Measurements from ENCODE around the gene ARHGEF37. TPM values are rescaled to one million over a fixed set of nuclear protein-coding genes. Genes with fewer than 3 reads are reported as not detected.
"Not testable (repeated sequence)": the region's sequence is repeated elsewhere in the genome, so short reads cannot be mapped to it uniquely, and the experiment has no call there.

ARHGEF37 gene, protein sequence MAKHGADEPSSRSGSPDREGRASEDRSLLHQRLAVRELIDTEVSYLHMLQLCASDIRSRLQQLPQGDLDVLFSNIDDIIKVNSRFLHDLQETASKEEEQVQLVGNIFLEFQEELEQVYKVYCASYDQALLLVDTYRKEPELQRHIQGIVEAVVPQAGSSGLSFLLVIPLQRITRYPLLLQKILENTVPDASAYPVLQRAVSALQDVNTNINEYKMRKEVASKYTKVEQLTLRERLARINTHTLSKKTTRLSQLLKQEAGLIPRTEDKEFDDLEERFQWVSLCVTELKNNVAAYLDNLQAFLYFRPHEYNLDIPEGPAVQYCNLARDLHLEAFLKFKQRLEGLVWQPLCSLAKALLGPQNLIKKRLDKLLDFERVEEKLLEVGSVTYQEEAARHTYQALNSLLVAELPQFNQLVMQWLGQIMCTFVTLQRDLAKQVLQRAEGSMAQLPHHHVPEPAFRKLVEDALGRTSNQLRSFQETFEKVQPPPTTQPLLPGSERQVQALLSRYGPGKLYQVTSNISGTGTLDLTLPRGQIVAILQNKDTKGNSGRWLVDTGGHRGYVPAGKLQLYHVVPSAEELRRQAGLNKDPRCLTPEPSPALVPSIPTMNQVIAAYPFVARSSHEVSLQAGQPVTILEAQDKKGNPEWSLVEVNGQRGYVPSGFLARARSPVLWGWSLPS
- 0.25 and 0.32 TPM in 2 replicates for total RNA-seq (2014; rRNA removed; shearing (Covaris generic))

DNA sequence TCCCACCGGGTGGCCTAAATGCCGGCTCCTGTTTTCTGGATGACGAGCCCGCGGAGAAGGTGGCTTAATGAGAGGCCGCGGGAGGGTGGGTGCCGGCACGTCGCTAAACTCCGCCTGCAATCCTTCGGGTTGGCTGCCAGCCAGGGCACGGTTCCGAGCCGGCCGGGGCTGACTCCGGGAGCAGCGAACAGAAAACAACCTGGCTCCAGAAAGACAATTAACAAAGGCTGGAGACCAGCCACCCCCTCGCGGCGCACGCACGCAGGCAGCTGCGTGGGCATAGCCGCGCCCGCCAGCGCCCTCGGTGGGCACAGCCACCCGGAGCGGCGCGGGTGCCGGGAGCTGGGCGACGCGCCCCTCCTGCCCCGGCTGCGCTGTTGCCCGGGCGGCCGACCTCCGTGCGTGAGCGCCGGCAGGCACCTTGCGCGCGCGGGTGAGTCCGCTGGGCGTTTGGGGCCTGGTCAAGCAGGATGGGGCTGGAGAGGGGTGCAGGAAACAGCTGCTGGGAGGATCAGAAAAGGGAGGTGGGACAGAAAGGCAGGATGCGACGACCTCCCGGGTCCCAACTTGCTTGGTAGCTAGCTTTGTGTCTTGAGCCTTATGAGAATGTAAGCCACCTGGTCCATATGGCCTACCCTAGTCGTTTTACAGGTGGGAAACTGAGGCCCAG is at the start of gene ARHGEF37:
Gene ARHGEF37, plus strand, starts transcription at position 307 of the 670 bp plus-strand sequence. CDS start 16,272 bp downstream, outside the sequence.
- peak within 1 kb of the TSS; percentile 52 for H3K4me3 ChIP-seq
- peak; percentile 59 to 77 for DNase-seq (ENCODE audit: low read depth in 1 of 2, low spot score in 2 of 2)
- no peaks in the 10 kb centered on the region for H3K27me3 ChIP-seq (replicated peaks)
- H3K9me3 ChIP-seq (replicated peaks): peaks cover 4% of the 10 kb centered on the region; the same call in 1 of the 2 replicates
- peaks cover 15% of the 10 kb centered on the region for H3K4me1 ChIP-seq (replicated peaks)
- H3K36me3 ChIP-seq: no peaks in the 10 kb centered on the region
- no peak within 1 kb of the TSS for H3K27ac ChIP-seq

DNA sequence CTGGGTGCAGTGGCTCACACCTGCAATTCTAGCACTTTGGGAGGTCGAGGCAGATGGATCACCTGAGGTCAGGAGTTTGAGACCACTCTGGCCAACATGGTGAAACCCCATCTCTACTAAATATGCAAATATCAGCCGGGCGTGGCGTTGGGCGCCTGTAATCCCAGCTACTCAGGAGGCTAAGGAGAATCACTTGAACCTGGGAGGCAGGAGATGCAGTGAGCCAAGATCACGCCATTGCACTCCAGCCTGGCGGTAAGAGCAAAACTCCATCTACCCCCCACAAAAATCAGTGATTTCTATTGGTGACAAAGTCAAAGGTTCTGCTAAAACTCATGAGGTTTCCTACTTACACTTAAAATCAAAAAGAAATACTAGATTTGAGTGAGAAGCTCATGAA is 48.9 kb upstream of the ARHGEF37 start:
- Histone ChIP-seq H3K4me1 (replicated peaks) (peaks cover 15% of the 10 kb centered on the region), H3K9me3 (replicated peaks) (no peaks in the 10 kb centered on the region), H3K4me3 (no peak overlapping the region), H3K36me3 (peaks cover 70% of the 10 kb centered on the region), H3K27me3 (replicated peaks) (no peaks in the 10 kb centered on the region), H3K27ac (no peak overlapping the region)
- DNase-seq (ENCODE audit: low read depth in 1 of 2, low spot score in 2 of 2): no peak

DNA sequence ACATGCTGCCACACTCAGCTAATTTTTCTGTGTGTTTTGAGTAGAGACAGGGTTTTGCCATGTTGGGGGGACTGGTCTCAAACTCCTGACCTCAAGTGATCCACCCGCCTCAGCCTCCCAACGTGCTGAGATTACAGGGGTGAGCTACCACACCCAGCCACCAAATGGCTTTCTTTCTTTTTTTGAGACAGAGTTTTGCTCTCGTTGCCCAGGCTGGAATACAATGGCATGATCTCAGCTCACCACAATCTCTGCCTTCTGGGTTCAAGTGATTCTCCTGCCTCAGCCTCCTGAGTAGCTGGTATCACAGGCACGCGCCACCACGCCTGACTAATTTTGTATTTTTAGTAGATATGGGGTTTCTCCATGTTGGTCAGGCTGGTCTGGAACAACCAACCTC is 45.5 kb upstream of the ARHGEF37 start:
- not testable (repeated sequence) for DNase-seq (ENCODE audit: low read depth in 1 of 2, low spot score in 2 of 2); H3K27me3 ChIP-seq (replicated peaks); H3K9me3 ChIP-seq (replicated peaks); H3K4me3 ChIP-seq; H3K27ac ChIP-seq
- Histone ChIP-seq H3K4me1 (replicated peaks) (peaks cover 23% of the 10 kb centered on the region), H3K36me3 (peaks cover 68% of the 10 kb centered on the region)

DNA sequence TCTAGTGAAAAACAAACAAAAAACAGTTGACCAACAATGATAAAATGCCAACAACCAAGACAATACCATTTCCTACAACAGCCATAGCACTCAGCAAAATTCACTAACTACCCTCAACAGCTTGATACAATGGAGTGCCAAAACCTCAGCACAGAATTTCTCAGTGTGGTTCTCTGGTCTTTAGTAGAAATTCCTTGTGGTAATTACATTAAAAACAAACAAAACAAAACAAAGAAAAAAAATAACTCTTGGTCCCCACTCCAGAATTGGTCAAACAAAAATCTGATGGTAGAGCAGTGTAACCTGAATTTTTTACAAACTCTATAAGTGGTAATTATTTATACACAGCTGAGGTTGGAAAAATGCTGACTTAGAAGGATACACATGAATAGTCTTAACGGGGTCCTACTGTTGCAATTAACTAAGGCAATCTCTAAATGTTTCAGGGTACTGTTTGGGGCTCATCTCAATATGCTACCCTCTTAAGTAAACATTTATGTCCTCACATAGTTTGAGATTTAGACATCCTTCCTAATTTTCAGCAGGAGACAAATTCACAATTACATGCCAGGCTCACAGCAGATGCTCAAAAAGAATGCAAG is 43.8 kb upstream of the ARHGEF37 start:
- Histone ChIP-seq H3K36me3 (peaks cover 70% of the 10 kb centered on the region), H3K4me3 (no peak overlapping the region), H3K27ac (no peak overlapping the region), H3K27me3 (replicated peaks) (no peaks in the 10 kb centered on the region), H3K9me3 (replicated peaks) (no peaks in the 10 kb centered on the region), H3K4me1 (replicated peaks) (peaks cover 23% of the 10 kb centered on the region)
- DNase-seq (ENCODE audit: low read depth in 1 of 2, low spot score in 2 of 2): peak in 1 of 2 experiments; percentile 86

DNA sequence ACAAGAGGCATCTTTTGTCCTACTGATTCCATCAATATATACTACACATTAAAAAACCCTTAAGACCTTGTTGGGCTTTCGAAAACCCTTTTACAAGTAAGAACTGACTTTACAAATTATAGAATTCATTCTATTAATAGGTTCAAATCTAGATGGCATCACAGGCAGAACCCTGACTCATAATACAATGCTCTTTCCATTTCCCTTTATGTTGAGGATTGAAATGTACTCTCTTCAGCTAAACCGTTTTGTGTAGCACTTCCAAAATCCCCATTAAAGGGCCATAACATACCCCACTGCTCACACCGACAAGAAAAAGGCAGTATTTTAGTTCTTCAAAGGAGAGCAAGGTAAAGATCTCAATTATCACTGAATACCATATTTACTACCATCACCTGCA is 41.2 kb upstream of the ARHGEF37 start:
- Histone ChIP-seq H3K4me1 (replicated peaks) (peaks cover 23% of the 10 kb centered on the region), H3K4me3 (no peak overlapping the region), H3K27ac (no peak overlapping the region), H3K27me3 (replicated peaks) (no peaks in the 10 kb centered on the region), H3K36me3 (peaks cover 74% of the 10 kb centered on the region), H3K9me3 (replicated peaks) (no peaks in the 10 kb centered on the region)
- DNase-seq (ENCODE audit: low read depth in 1 of 2, low spot score in 2 of 2): no peak

DNA sequence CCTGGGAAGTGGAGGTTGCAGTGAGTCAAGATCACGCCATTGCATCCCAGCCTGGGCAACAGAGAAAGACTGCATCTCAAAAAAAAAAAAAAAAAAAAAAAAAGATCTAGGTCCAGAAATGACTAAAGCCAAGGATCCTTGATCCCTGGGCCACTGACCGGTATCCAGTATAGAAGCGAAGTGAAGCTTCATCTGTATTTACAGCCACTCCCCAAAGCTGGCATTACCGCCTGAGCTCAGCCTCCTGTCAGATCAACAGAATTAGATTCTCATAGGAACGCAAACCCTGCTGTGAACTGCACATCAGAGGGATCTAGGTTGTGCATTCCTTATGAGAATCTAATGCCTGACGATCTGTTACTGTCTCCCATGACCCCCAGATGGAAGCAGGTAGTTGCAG is 39.4 kb upstream of the ARHGEF37 start:
- no peak overlapping the region for H3K27ac ChIP-seq
- H3K4me3 ChIP-seq: no peak overlapping the region
- no peaks in the 10 kb centered on the region for H3K27me3 ChIP-seq (replicated peaks)
- no peak for DNase-seq (ENCODE audit: low read depth in 1 of 2, low spot score in 2 of 2)
- no peaks in the 10 kb centered on the region for H3K9me3 ChIP-seq (replicated peaks)
- peaks cover 74% of the 10 kb centered on the region for H3K36me3 ChIP-seq
- peaks cover 14% of the 10 kb centered on the region for H3K4me1 ChIP-seq (replicated peaks)

DNA sequence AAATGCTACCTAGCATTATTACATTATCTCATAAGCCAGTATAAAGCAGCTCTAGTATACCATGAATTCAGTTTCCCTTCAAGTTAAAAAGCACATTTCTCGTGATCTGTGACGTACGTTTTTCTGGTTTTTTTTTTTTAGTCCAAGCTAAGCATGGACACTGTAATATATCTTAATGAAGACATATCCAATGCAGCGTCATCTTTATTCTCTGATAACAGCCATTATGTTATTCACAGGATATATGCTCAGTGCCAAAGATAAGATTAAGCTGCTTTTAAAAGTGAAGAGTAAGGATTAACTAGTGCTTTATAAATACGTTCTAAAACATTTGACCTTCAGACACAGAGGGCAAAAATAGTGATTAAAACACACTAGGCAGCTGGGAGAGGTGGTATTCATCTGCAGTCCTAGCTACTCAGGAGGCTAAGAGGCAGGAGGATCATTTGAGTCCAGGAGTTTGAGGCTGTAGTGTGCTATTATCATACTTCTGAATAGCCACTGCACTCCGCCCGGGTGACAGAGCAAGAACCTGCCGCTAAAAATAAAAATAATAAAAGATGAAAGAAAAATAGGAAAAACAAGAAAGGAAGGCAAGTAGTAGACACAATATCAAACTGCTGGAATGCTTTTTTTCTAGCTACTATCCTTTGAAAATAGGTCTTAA is 37.8 kb upstream of the ARHGEF37 start:
- Histone ChIP-seq H3K36me3 (peaks cover 79% of the 10 kb centered on the region), H3K27ac (no peak overlapping the region), H3K4me3 (no peak overlapping the region), H3K27me3 (replicated peaks) (no peaks in the 10 kb centered on the region), H3K9me3 (replicated peaks) (no peaks in the 10 kb centered on the region), H3K4me1 (replicated peaks) (peaks cover 13% of the 10 kb centered on the region)
- DNase-seq (ENCODE audit: low read depth in 1 of 2, low spot score in 2 of 2): no peak

DNA sequence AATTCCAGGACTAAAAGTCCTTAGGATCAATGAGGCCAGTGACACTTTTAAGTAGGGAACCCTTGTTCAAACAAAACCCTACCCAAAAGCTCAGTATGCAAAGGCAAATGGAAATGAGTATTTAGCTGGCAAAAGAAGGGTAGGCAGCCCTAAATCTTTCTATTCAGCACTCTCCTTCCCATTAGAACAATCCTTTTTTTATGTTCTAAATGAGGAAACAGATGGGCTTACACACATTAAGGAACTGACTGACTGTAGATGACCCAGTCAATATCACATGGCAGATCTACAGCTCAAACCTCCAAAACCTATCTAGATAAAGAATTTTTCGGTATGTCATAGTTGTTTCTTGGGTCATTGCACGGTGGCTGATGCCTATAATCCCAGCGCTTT is 37.3 kb upstream of the ARHGEF37 start:
- Histone ChIP-seq H3K36me3 (peaks cover 81% of the 10 kb centered on the region), H3K4me1 (replicated peaks) (peaks cover 19% of the 10 kb centered on the region), H3K27ac (no peak overlapping the region)

DNA sequence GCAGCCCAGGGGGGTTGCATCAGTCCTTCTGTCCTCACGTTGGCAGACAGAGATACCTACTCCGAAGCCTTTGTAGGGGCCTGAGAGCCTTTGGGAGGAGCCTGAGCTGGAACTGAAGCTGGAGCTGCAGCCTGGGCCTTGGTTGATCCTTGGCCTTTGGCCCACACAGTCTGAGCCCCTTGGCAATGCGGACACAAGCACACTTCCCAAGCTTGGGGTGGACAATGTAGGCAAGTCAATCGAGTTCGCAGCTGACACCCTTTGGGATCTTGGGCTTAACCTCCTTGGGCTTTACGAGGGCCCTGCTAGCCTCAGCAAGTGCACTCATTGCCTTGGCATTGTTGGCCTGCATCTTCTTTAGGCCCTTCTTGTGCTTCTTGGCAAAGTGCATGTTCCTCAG is 36.0 kb upstream of the ARHGEF37 start:
- Histone ChIP-seq H3K4me1 (replicated peaks) (peaks cover 21% of the 10 kb centered on the region), H3K4me3 (no peak overlapping the region), H3K9me3 (replicated peaks) (no peaks in the 10 kb centered on the region), H3K36me3 (peaks cover 84% of the 10 kb centered on the region), H3K27ac (no peak overlapping the region), H3K27me3 (replicated peaks) (no peaks in the 10 kb centered on the region)
- no peak for DNase-seq (ENCODE audit: low read depth in 1 of 2, low spot score in 2 of 2)

More for the DNA sequence above, 37.3 kb upstream of the ARHGEF37 start:
- no peak for DNase-seq (ENCODE audit: low read depth in 1 of 2, low spot score in 2 of 2)
- Histone ChIP-seq H3K4me3 (no peak overlapping the region), H3K27me3 (replicated peaks) (no peaks in the 10 kb centered on the region), H3K9me3 (replicated peaks) (no peaks in the 10 kb centered on the region)

DNA sequence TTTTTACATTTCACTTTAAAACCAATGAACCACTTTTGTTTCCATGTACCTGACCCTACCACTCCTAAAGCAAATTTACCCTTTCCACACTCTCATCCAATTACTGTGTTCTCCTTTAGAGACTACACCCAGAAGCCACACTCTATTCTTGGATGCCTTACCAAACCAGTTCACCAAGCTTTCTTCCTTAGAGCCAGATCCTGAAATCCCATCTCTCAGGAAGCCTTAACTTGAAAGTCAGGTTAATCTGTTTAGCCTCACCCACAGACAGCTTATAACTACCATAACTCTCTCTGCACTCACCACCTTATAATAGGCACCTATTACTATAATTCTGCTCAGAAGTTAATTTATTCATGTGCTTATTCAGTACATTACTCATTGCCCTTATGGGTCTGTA is 34.3 kb upstream of the ARHGEF37 start:
- Histone ChIP-seq H3K27me3 (replicated peaks) (no peaks in the 10 kb centered on the region), H3K27ac (no peak overlapping the region), H3K4me3 (no peak overlapping the region), H3K4me1 (replicated peaks) (peaks cover 21% of the 10 kb centered on the region), H3K36me3 (peaks cover 84% of the 10 kb centered on the region), H3K9me3 (replicated peaks) (no peaks in the 10 kb centered on the region)
- no peak for DNase-seq (ENCODE audit: low read depth in 1 of 2, low spot score in 2 of 2)

DNA sequence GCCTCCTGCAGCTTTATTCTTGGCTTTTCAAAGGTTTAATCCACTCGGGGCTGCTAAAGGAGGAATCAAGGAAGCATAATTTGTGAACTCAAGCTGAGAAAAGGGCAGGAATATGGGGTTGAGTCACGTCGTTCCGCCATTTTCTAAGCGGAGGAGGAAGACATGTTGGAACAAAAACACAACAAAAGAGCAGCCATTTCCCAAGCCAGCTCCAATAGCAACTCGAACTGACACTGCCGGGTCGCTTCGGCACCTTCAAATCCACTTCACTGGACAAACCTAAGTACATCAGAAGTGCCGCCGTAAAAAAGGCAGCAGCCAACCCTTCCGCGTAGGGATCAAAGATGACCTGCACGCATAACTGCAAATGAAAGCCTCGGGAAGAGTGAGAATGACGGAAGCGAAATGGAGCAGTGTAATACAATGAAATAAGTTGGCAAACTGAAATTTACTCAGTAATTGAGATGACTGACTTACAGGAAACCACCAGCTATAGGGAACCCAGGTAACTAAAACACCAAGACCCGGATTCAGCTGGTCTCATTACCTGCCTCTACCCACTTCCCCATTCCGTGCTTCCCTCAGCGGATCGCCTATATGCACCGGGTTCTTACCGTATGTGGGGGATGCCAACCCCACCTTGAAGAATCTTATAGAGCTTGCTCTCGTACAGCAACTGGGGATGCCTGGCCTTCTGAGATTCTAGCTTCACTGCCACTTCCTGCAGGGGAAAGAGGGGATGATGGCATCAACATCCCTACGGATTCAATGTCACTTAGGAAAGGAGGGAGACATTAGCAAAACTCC is 31.6 kb upstream of the ARHGEF37 start:
- H3K36me3 ChIP-seq: peaks cover 64% of the 10 kb centered on the region
- peaks cover 21% of the 10 kb centered on the region for H3K4me1 ChIP-seq (replicated peaks)
- peak overlapping the region; percentile 84 for H3K27ac ChIP-seq
- no peaks in the 10 kb centered on the region for H3K27me3 ChIP-seq (replicated peaks)
- no peaks in the 10 kb centered on the region for H3K9me3 ChIP-seq (replicated peaks)
- DNase-seq (ENCODE audit: low read depth in 1 of 2, low spot score in 2 of 2): peak in 1 of 2 experiments; percentile 66
- peak overlapping the region; percentile 74 for H3K4me3 ChIP-seq

DNA sequence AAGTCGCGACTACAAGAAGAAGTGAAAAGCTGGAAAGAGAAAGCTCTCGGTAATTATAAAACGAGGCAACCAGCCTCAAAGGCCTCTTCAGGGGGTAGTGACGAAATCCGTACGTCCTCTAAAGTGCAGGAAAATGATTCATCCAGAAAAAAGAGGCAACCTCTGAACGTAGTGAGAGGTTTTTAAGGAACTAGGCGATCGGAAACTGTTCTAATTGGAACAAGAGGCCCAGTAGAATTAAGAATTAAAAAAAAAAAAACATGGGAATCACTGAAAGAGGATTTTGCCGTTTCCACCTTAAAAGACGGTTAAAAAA is 31.1 kb upstream of the ARHGEF37 start:
- Histone ChIP-seq H3K4me3 (peak overlapping the region; percentile 74), H3K27ac (peak overlapping the region; percentile 84), H3K27me3 (replicated peaks) (no peaks in the 10 kb centered on the region), H3K4me1 (replicated peaks) (peaks cover 21% of the 10 kb centered on the region), H3K36me3 (peaks cover 58% of the 10 kb centered on the region), H3K9me3 (replicated peaks) (no peaks in the 10 kb centered on the region)
- peak in 1 of 2 experiments; percentile 65 for DNase-seq (ENCODE audit: low read depth in 1 of 2, low spot score in 2 of 2)
